ENCODE results near the gene PLXNA3. TPM values are rescaled to one million over a fixed set of nuclear protein-coding genes. Genes with fewer than 3 reads are reported as not detected.
"Not testable (repeated sequence)": the region's sequence is repeated elsewhere in the genome, so short reads cannot be mapped to it uniquely, and the experiment has no call there.

The PLXNA3 gene
- total RNA-seq, 1 experiment from 2014 or later = 7.5 TPM

GRCh38 chrX:154501423-154501822 is 43.3 kb downstream of the PLXNA3 start:
- DNase-seq (ENCODE audit: low read depth) = not testable (repeated sequence)

- DNase-seq (ENCODE audit: low read depth) = no peak
Observed at GRCh38 chrX:154502098-154502497, 44.0 kb downstream of the PLXNA3 start.

GRCh38 chrX:154502989-154503388 is 44.9 kb downstream of the PLXNA3 start:
- DNase-seq (ENCODE audit: low read depth) = no peak

GRCh38 chrX:154505734-154506133 is 47.7 kb downstream of the PLXNA3 start:
- DNase-seq (ENCODE audit: low read depth) = peak; percentile 43

GRCh38 chrX:154506483-154507332 is 48.6 kb downstream of the PLXNA3 start:
- no peak for DNase-seq (ENCODE audit: low read depth)

- no peak for DNase-seq (ENCODE audit: low read depth)
Observed at GRCh38 chrX:154507673-154508383, 49.7 kb downstream of the PLXNA3 start.

- DNase-seq (ENCODE audit: low read depth) = no peak
Observed at GRCh38 chrX:154508384-154508745, 50.3 kb downstream of the PLXNA3 start.

GRCh38 chrX:154509455-154509854 is 51.4 kb downstream of the PLXNA3 start:
- DNase-seq (ENCODE audit: low read depth) = no peak

- no peak for DNase-seq (ENCODE audit: low read depth)
Observed at GRCh38 chrX:154511761-154512160, 53.7 kb downstream of the PLXNA3 start.

- no peak for DNase-seq (ENCODE audit: low read depth)
Observed at GRCh38 chrX:154512879-154513553, 54.9 kb downstream of the PLXNA3 start.

GRCh38 chrX:154513716-154514115 is 55.6 kb downstream of the PLXNA3 start:
- no peak for DNase-seq (ENCODE audit: low read depth)

- no peak for DNase-seq (ENCODE audit: low read depth)
Observed at GRCh38 chrX:154515090-154515965, 57.2 kb downstream of the PLXNA3 start.

GRCh38 chrX:154515966-154516655 is 58.0 kb downstream of the PLXNA3 start, which contains the start of gene FAM3A:
Gene FAM3A, minus strand, starts transcription at chrX:154516232. Its CDS starts 460 bp downstream, at chrX:154515772.
- peak; percentile 78 for DNase-seq (ENCODE audit: low read depth)

- DNase-seq (ENCODE audit: low read depth) = peak; percentile 17
Observed at GRCh38 chrX:154516656-154517100, 58.6 kb downstream of the PLXNA3 start.

GRCh38 chrX:154517101-154517781 is 59.2 kb downstream of the PLXNA3 start:
- no peak for DNase-seq (ENCODE audit: low read depth)

- no peak for DNase-seq (ENCODE audit: low read depth)
Observed at GRCh38 chrX:154519389-154519788, 61.3 kb downstream of the PLXNA3 start.

- DNase-seq (ENCODE audit: low read depth) = no peak
Observed at GRCh38 chrX:154525606-154526490, 67.8 kb downstream of the PLXNA3 start.

GRCh38 chrX:154526901-154527675 is 69.0 kb downstream of the PLXNA3 start:
- DNase-seq (ENCODE audit: low read depth) = peak; percentile 76
